ENCODE data around the gene ADAMTS8.

ADAMTS8 gene, protein sequence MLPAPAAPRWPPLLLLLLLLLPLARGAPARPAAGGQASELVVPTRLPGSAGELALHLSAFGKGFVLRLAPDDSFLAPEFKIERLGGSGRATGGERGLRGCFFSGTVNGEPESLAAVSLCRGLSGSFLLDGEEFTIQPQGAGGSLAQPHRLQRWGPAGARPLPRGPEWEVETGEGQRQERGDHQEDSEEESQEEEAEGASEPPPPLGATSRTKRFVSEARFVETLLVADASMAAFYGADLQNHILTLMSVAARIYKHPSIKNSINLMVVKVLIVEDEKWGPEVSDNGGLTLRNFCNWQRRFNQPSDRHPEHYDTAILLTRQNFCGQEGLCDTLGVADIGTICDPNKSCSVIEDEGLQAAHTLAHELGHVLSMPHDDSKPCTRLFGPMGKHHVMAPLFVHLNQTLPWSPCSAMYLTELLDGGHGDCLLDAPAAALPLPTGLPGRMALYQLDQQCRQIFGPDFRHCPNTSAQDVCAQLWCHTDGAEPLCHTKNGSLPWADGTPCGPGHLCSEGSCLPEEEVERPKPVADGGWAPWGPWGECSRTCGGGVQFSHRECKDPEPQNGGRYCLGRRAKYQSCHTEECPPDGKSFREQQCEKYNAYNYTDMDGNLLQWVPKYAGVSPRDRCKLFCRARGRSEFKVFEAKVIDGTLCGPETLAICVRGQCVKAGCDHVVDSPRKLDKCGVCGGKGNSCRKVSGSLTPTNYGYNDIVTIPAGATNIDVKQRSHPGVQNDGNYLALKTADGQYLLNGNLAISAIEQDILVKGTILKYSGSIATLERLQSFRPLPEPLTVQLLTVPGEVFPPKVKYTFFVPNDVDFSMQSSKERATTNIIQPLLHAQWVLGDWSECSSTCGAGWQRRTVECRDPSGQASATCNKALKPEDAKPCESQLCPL

DNA sequence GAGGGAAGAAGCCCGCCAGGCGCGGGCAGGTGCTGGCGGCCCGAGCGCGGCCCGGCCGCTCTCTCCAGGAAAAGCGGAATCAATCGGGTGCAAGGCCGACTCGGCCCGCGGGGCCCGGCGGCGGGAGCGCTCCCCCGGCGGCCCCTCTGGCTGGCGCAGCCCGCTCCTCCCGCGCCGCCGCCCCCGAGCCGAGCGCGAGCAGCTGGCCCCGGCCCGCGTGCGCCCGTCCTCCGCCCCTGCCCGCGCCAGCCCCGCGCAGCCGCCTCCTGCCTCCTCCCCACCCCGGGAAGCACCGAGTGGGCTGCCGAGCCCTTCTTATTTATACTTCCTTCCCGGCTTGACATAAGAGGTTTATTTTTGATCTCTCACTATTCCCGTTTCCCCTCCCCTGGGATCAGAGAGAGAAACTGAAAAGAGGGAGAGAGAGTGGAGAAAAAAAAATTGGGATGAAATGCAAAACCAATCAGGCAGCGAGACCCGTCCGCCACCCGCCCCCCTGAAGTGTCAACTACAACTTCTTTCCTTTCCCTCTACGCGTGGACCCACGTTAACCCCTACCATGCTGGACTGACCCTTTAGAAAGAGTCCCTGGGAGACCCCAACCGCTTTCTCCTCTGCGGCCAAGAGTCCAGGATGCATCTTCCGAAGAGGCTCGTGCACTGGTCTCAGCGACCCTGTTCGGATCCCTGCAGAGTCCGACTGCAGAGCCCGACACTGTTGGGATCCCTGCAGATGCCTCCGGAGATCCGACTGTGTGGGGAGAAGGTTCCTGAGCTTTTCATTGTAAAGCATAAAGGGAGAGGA is at the start of gene ADAMTS8:
ADAMTS8 (minus strand) TSS at position 294 of the 804 bp plus-strand sequence. CDS start 323 bp downstream, outside the sequence.
- DNase-seq = no peak

DNA sequence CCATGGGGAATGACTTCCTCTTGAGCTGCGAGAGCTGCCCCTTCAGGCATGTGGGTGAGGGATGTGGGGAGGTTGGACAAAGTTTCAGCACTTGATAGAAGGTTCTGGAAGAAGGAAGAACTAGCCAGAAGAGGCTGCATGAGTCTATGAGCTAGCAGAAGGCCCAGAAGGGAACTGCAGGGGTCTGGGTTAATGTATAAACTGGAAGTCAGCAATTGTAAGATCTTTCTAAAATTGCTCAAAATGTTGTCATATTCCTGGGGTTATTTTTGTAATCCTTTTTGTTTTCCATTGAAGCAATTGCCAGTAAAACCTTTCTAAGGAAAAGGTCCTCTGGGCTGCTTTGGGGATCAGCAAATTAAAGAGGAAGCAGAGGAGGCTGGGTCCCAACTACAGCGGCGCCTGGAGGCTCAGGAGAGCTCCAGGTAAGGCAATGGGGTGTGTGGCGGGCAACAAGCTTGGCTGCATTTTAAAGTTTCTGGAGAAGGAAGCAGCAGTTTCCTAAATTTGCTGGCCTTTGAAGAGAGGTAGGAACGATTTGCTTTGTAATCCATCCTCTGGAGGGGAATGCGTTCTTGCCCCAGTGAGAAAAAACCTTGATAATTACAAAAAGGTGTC is 49.3 kb upstream of the ADAMTS8 start:
- DNase-seq = no peak

DNA sequence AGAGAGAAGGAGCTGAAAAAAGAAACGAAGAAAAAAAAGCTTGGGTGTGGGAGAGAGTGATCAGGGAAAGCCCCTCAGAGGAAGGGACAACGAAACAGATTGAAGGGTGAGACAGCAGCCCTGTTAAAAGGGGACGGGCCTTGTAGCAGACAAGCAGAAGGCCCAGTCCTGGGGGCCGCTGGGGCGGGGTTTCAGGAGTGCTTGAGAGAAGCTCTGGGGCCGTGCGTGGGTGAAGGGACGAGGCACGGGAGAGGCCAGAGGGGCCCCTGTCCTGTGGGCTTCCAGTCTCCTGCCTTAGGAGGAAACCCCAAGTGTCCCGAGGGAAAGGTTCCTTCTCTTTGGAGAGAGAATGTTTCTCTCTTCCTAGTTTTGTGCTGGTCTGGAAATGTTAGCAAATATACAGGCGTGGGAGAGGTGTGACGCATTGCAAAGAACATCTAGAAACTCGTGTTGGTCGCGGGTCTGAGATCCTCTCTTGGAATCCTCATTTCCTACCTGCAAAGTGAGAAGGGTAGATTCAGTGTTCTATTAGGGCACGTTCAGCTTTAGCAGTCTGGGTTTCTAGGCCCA is 48.6 kb upstream of the ADAMTS8 start:
- no peak for DNase-seq

DNA sequence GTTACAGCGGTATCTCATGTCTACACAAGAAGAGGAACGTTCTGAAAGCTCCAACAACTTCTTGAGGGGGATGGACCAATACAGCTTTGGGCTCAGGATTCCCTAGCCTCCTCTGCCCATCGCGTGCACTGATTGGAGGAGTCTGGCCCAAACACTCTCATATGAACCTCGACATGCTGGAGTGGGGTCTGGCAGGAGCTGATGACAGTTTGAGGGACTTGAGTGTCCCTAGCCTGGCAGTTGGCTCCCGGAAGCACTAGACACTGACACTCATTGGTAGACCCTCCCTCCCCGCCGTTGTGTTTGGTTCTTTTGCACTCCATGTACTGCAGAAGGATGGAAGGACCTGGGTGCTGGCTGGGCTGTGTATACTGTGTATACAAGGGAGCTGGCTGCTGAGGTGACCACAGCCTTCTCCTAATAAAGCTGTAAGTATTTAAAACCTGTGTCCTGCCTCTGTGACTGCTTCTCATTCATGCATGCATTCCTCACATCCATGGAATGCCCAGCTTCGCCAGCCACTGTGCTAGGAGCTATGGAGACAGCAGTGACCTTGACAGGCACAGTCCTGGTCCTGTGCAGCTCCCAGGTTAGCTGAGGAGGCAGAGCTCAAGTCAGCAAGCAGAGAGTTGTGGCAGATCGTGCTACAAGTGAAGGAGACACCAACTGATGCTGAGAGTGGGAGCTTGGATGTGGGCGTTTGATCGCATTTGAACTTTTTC is 48.0 kb upstream of the ADAMTS8 start:
- DNase-seq = no peak

DNA sequence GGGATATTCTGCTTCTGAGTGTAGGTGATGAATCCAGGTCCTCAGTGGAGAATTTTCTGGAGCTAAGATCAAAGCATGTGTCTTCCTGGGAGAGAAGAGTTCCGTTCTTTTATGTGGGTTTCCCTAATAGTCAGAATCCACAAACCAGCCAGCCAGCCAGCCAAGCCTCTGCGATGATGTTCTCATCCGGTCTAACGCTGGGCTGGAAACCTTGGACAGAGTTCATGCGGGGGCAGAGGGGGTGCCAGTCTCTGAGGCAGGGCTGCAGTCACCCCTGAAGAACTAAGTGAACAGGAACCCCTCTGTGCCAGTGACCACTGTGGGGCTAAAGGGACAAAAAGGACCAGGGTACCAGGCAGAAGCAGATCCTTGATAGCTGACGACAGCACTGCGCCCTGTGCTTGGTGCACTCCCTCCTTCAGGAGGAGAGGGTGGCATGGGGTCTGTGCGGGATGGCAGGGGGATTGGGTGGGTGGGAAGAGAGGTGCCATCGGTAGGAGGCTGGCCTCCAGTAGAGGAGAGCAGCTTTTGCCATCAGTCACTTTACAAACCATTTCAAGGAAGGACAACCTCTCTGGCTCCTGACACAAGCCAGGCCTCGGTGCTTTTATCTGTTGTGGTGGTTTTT is 47.1 kb upstream of the ADAMTS8 start:
- DNase-seq = no peak

DNA sequence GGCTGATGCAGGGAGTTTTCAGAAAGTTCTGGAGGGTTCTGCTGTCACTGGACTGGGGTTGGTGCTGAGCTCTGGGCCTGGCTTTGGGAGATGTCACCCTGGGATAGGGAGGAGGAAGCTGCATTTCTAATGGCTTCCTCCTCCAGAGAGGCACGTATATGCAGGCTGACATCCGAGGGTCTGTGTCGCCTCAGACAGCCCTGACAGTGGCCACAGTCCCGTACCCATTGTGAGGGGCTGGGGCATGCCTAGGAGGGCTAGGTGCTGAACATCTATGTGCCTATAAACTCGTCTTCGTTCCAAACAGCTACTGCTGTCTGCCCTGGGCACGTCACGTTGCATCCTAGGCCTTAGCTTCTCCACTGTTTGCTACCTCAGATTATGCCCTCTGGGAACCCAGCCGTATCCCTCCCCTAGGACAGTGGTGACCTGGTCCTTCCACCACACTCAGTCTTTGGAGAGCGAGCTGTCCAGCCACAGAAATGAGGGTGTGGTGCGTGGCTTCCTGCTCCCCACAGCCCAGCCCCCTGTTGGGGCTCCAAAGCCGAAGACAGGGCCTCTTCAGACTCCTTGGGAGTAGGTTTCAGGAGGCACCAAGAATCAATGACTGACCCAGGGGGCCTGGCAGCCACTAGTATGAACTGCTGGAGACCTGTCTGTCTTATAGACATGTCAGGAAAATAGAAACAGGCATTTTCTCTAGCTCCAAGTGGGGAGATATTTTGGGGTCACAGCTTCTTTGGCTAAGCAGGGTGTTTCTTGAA is 46.4 kb upstream of the ADAMTS8 start:
- DNase-seq = no peak

DNA sequence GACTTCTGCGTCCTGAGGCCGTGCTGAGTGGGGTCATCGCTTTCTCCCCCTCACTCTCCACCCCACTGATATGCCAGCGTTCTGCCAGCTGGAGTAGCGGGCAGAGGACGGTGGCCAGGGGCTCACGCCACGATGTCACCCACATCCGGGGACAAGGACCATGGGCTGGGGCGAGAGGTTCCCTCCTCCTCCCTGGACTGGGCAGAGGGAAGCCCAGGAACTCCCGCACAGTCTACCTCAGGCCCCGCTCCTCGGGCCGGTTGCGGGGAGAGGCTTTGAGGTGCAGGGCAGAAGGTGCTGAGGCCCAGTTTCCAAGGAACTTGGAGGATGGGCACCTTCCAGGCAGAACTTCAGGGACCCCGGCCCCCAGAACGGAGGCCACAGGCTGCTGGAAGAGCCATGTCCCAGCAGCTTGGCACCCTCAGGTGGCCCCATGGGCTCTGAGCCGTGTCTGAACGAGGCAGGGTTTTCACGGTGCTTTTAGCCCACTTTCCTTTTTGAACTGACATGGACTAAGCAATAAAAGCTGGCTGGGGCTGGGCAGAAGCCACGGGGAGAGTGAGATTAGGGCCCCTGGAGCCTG is 45.5 kb upstream of the ADAMTS8 start:
- no peak for DNase-seq

DNA sequence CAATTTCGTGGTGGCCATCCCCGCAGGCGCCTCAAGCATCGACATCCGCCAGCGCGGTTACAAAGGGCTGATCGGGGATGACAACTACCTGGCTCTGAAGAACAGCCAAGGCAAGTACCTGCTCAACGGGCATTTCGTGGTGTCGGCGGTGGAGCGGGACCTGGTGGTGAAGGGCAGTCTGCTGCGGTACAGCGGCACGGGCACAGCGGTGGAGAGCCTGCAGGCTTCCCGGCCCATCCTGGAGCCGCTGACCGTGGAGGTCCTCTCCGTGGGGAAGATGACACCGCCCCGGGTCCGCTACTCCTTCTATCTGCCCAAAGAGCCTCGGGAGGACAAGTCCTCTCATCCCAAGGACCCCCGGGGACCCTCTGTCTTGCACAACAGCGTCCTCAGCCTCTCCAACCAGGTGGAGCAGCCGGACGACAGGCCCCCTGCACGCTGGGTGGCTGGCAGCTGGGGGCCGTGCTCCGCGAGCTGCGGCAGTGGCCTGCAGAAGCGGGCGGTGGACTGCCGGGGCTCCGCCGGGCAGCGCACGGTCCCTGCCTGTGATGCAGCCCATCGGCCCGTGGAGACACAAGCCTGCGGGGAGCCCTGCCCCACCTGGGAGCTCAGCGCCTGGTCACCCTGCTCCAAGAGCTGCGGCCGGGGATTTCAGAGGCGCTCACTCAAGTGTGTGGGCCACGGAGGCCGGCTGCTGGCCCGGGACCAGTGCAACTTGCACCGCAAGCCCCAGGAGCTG is 44.8 kb upstream of the ADAMTS8 start:
- no peak for DNase-seq

DNA sequence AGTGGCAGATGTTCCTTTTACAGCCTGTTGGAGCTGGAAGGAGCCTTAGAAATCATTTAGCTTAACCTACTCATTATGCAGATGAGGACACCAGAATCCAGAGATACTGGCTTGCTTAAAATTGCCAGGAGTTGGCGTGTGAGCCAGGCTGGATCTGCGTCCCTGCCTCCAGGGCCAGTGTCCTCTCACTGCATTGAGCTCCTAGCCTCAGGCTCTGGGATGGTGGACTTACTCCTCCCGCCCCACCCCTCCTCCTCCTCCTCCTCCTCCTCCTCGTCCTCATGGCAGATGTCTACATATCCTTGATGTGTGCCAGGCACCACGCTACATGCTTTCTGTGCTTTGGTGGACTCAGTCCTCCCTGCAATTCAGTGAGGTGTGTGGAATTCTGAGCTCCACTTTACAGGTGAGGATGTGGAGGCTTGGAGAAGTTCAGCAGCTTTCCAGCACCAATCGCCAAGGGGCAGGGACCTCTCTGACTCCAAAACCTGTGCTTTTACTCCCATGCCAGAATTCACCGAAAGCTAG is 44.1 kb upstream of the ADAMTS8 start:
- no peak for DNase-seq

DNA sequence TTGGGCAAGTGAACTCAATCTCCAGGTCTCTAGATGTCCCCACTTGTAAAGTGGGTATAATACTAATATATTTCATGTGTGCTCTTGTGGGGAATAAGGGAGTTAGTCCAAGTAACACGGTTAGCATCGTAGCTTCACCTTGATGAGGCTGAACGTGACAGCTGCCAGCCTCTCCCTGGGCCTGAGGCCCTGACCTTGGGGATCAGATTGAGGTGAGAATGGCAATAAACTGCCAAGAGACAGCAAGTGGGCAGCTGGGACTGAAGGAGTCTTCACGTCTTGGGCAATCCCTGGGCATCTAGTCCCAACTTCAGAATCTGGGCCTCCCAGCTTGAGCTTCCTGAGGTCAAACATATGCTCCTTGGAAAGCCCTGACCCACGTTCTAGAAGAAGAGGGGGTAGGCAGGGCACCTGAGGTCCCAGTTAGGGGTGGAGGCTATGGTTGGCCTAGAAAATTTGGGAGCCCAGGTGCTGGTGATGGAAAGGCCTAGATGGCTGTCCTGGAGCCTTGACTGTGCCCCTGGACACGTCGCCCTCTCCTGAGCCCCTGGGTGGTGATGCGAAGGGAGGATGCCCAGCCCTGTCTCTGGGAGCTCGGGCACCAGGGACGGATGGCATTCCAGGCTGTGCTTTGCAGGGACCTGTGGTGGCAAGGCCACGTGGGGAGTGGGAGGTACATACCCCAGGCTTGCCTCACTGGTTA is 43.5 kb upstream of the ADAMTS8 start:
- no peak for DNase-seq

DNA sequence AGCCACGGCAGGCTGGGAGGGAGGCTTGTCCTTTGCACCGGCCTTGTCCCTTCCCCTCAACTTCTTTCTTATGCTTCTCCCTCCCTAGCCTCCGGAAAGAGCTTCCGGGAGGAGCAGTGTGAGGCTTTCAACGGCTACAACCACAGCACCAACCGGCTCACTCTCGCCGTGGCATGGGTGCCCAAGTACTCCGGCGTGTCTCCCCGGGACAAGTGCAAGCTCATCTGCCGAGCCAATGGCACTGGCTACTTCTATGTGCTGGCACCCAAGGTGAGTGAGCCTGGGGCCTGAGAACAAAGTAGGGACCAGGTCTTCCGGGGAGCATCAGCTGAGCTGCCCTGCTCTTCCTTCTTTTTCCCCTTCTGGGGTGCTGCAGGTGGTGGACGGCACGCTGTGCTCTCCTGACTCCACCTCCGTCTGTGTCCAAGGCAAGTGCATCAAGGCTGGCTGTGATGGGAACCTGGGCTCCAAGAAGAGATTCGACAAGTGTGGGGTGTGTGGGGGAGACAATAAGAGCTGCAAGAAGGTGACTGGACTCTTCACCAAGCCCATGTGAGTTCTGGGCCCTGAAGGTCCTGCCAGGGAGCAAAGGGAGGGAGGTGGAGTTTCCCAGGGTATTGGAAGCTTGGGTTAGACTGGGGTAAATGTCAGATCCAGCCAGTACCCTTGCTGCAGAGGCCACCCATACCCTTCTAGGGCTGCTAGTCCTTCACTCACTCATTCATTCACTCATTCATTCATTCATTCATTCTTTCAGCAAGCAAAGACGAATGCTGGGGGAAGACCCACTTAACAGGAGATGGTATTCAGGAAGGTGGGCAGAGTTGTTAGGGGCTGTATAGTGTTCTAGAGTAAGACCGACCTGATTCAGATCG is 42.7 kb upstream of the ADAMTS8 start:
- DNase-seq = no peak

DNA sequence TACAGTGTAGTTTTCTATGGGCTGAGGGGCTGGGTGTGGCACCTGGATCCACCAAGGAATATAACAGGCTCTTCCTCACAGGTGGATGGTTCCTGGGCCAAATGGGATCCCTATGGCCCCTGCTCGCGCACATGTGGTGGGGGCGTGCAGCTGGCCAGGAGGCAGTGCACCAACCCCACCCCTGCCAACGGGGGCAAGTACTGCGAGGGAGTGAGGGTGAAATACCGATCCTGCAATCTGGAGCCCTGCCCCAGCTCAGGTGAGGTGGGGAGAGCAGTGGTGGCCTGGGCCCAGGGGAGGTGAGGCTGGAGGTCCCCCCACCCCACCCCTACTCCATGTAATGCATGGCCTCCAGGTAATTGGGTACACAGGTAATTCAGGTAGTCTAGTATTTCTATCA is 40.8 kb upstream of the ADAMTS8 start:
- no peak for DNase-seq

DNA sequence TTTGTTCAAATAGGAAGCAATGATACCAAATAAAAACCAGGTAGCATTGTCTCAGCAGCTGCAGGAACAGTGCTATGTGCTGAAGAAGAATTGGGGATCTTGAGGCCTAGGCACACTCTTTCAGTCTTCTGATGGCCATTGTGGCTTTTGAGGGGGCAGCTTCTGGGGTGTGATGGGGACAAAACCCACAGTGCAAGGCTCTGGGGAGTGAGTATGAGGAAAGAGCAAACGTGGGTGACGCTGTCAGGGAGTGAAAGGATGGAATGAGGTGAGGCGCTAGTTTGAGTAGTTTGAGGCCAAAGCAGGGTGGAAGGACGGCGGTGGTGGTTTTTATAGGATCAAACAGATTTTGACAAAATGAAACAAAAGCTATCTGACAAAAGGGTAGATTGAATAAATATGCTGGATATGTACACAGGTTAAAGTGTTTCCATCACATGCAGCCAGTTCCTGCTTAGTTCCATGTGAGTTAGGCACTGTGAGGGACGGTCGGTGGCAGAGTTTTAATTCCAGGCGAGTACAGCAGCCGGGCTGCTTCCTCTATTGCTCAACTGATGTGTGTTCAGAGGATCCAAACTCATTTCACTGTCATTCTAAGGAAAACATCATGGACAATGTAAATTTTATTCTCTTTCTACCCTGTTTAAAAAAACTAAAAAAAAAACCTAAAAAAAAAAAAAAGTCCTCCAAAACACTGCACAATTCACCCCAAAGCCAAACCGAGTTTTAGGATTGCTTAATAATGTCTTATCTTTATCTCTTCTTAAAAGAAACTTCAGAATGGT is 38.9 kb upstream of the ADAMTS8 start:
- no peak for DNase-seq

DNA sequence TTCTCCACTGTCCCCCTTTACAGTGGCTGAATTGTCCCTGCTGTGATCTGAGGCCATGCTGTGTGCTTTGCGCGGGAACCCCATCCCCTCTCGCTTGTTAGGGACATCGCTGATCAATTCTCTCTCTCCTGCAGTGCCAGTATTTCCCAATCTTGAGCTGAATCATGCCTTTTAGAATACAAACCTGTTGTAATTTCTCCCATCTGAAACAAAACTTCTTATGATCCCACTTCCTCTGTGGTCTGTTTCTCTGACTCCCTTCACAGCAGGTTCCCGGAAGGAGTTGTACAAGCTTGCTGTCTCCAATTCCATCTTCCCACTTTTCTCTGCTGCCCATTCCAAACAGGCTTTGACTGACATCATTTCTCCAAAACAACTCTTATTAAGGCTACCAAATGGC is 36.9 kb upstream of the ADAMTS8 start:
- DNase-seq = no peak

DNA sequence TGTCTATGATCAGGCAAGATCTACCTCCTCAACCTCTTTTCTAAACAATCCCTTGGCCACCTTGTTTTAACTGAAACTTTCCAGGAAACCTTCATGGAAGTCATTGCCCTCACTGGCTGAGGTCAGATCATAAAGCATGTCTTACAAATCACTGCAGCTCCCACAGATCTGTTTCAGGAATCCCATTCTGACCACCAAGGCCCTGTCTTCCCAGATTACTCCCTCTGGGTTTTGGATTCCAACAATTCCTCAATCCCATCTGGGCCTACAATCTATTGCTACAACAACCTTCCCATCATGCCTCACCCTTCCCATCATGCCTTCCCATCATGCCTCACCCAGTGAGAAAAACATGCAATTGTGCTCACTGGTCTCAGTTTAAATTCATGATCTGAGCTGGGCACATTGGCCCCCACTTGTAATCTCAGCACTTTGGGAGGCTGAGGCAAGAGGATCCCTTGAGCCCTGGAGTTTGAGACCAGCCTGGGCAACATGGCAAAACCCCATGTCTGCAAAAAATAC is 35.9 kb upstream of the ADAMTS8 start:
- DNase-seq = no peak

DNA sequence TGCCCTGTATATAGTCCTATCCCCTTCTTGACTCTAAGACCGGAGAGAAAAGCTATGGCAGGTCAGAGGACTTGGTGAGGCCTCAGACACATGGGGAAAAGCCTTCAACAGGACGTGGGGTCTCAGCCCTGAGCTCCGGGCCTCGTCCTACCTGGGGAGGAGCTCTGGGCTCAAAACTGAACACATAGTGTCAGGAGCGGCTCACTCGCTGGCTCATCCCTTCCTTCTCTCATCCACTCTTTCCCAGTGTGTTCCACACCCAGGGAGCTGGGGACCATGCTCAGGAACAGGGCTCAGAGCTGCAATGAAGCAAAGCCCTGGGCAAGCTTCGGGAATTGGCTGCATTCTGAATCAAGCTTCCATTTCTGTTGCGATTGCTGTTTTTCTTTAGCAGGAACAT is 34.5 kb upstream of the ADAMTS8 start:
- no peak for DNase-seq
